Measurements from ENCODE around the gene APCDD1L.

DNA sequence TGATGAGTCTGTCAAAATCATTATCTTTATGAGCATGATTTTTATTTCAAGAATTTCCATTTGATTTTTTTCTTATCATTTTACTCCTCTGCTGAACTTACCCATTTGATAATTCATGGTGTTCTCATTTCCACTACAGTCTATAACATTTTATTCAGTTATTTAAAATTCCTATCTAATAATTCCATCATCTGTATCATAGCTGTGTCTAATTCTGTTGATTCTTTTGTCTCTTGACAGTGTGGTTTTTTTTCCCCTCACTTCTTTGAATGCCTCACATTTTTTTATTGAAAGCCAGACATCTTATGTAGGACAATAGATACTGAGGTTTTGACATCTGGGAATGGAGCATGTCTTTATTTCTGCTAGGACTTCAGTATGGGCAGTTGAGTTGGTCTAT, 16.5 kb upstream of the APCDD1L start:
- TF ChIP-seq SMC3 (IDR thresholded peaks at IDR 0.05; ENCODE audit: low read depth, low read length) = no peak
- TF ChIP-seq EP300 (IDR thresholded peaks at IDR 0.05; ENCODE audit: borderline replicate concordance in 1 of 2, low read depth in 1 of 2, low read length in 1 of 2) = no peak
- TF ChIP-seq RFX5 (IDR thresholded peaks at IDR 0.05; ENCODE audit: low read length) = no peak
- no peak for TF ChIP-seq RAD21 (IDR thresholded peaks at IDR 0.05; ENCODE audit: low read length)
- TF ChIP-seq YY1 (IDR thresholded peaks at IDR 0.05; ENCODE audit: low read depth) = no peak
- no peak for TF ChIP-seq ELF1 (IDR thresholded peaks at IDR 0.05)
- TF ChIP-seq, protein P1, sequence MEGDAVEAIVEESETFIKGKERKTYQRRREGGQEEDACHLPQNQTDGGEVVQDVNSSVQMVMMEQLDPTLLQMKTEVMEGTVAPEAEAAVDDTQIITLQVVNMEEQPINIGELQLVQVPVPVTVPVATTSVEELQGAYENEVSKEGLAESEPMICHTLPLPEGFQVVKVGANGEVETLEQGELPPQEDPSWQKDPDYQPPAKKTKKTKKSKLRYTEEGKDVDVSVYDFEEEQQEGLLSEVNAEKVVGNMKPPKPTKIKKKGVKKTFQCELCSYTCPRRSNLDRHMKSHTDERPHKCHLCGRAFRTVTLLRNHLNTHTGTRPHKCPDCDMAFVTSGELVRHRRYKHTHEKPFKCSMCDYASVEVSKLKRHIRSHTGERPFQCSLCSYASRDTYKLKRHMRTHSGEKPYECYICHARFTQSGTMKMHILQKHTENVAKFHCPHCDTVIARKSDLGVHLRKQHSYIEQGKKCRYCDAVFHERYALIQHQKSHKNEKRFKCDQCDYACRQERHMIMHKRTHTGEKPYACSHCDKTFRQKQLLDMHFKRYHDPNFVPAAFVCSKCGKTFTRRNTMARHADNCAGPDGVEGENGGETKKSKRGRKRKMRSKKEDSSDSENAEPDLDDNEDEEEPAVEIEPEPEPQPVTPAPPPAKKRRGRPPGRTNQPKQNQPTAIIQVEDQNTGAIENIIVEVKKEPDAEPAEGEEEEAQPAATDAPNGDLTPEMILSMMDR (IDR thresholded peaks at IDR 0.05) = no peak
